Activated naive CD8-positive, alpha-beta T cell treated with anti-CD3 and anti-CD28 coated beads, Interleukin-2, amount 50 U/mL, for 24 hours (primary cell): Measurements from ENCODE around the gene ADCY9.
"Not testable (repeated sequence)": the region's sequence is repeated elsewhere in the genome, so short reads cannot be mapped to it uniquely, and the experiment has no call there.

Experiments
- ATAC-seq: fragments of 150-1000 bp; cut with Tn5 transposase; one replicate; pipeline ENCODE4 v1.10.0; 2021
- DNase-seq: peaks from one replicate; pipeline ENCODE4 v3.0.0; 2021
- H3K27ac Mint-ChIP-seq: one replicate; pipeline ENCODE4 v1.8.0; 2021; ENCODE audit warnings: mild to moderate bottlenecking, mixed read lengths
- H3K27me3 Mint-ChIP-seq: one replicate; pipeline ENCODE4 v1.8.0; 2021; ENCODE audit warnings: mixed read lengths
- H3K36me3 Mint-ChIP-seq: one replicate; pipeline ENCODE4 v1.8.0; 2021; ENCODE audit warnings: low read depth, mixed read lengths
- H3K4me1 Mint-ChIP-seq: one replicate; pipeline ENCODE4 v1.8.0; 2021; ENCODE audit warnings: mixed read lengths
- H3K4me3 Mint-ChIP-seq: one replicate; pipeline ENCODE4 v1.8.0; 2021; ENCODE audit warnings: mild to moderate bottlenecking, moderate library complexity, mixed read lengths
- H3K9me3 Mint-ChIP-seq: one replicate; pipeline ENCODE4 v1.8.0; 2021; ENCODE audit warnings: mixed read lengths

Gene ADCY9

DNA sequence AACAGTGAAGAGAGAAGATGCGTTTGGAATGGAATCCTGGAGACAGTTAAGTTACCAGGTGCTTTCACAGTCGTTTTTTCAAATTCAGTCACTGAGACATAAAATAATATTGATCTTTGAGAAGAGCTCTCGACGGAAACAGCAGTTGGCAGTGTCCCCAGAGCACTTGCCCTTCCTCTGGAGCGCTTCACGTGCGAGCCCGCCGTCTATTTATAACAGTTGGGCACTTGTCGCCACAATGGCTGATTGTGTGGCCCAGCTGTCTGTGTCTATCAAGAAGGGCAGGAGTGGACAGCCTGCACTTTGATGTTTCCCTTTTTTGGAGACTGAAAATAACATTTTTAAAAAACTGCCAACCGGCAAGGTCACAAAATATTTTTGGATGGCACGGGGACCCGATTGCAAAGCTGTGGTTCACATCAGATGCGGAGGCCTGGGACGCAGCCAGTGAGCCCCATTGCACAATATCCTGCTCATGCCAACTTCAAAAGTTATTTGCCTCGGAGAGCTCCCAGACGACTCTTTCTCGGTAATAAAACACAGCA, 62.9 kb downstream of the ADCY9 start:
- Mint-ChIP-seq H3K27ac (no peak overlapping the region), H3K27me3 (no peaks in the 10 kb centered on the region), H3K9me3 (peaks cover under 1% of the 10 kb centered on the region), H3K36me3 (no peaks in the 10 kb centered on the region), H3K4me1 (peaks cover 8% of the 10 kb centered on the region), H3K4me3 (no peak overlapping the region)
- ATAC-seq (no peak), DNase-seq (no peak)

DNA sequence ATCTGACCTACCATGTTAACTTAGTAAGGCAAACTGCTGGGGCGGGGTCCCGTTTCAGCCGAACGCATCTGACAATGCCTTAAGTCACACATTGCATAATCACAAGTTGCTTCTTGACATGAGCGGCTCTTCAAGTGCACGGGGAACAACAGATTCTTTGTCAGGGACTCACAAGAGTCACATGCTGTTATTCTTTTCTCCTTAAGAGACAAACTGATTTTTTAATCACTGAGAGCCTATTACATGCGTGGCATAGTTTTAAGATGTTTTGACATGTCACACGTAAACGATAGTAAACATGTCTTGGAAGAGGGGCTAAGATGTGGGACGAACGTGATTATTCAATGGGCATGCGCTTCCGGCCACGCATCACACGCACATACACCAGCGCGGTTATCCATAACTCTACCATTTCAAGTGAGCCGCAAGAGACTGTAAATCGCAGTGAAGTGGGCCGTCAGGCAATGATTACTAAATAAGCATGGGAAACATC, 63.4 kb downstream of the ADCY9 start:
- H3K4me3 Mint-ChIP-seq = no peak overlapping the region
- no peaks in the 10 kb centered on the region for H3K27me3 Mint-ChIP-seq
- no peaks in the 10 kb centered on the region for H3K9me3 Mint-ChIP-seq
- H3K27ac Mint-ChIP-seq = no peak overlapping the region
- H3K4me1 Mint-ChIP-seq = peaks cover 8% of the 10 kb centered on the region
- DNase-seq = no peak
- H3K36me3 Mint-ChIP-seq = no peaks in the 10 kb centered on the region
- ATAC-seq = no peak

DNA sequence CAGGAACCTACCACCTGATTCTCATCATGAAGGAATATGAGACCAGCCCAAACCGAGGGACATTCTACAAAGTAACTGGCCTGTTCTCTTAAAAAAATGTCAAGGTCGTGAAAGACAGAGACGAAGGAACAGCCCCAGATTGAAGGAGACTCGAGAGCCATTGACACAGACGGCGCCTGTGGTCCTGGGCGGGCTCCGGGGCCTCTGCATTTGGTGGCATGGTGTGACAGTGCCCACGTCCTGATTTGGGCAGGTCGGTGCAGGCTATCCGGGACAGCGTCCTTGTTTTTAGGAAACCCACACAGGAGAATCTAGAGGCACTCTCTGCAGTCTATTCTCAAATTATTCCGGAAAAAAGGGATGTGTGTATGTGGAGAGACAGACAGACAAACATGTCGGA, 64.1 kb downstream of the ADCY9 start:
- no peaks in the 10 kb centered on the region for H3K36me3 Mint-ChIP-seq
- H3K9me3 Mint-ChIP-seq = no peaks in the 10 kb centered on the region

DNA sequence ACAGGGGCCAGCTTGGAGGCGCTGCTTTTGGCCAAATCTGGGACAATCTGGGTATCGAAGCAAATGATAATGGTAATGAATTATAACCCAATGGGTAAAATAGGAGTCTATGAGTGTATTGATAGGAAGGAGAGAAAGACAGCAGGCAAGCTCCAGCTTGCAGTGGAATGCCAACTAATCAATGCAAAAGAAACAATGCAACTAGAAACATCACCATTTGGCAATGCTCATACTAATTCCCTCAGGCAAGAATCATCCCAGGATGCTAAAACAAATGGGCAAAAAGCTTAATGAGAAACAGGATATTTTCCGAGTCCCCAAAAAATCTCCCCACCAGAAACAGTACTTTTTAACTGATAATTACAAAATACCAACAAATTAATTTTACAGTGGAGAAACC, 64.7 kb downstream of the ADCY9 start:
- ATAC-seq (no peak), DNase-seq (no peak)
- H3K4me3 Mint-ChIP-seq = no peak overlapping the region
- no peaks in the 10 kb centered on the region for H3K27me3 Mint-ChIP-seq
- no peaks in the 10 kb centered on the region for H3K9me3 Mint-ChIP-seq
- no peak overlapping the region for H3K27ac Mint-ChIP-seq
- H3K36me3 Mint-ChIP-seq = no peaks in the 10 kb centered on the region
- peaks cover 8% of the 10 kb centered on the region for H3K4me1 Mint-ChIP-seq

More for the DNA sequence above, 64.1 kb downstream of the ADCY9 start:
- H3K4me3 Mint-ChIP-seq = no peak overlapping the region
- H3K4me1 Mint-ChIP-seq = peaks cover 8% of the 10 kb centered on the region
- ATAC-seq (no peak), DNase-seq (no peak)
- H3K27ac Mint-ChIP-seq = no peak overlapping the region
- no peaks in the 10 kb centered on the region for H3K27me3 Mint-ChIP-seq

DNA sequence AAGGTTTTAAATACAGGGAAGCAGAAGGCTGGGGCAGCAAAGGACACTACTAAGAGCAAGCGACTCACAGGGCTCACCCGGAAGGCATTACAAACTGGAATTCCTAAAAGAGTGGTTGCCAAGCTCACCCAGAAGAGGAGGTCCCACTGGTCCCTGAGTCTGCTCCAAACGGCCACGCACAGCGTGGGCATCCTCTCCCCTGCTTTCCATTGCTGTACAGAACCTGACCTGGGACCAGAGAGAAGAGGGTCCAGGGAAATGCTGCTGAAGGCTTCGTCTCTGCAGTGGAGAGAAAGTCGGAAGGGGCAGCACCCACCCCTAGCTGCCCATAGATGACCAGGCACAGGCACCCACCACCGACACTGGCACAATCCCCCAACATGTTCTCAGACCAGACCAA, 67.2 kb downstream of the ADCY9 start:
- H3K9me3 Mint-ChIP-seq = no peaks in the 10 kb centered on the region
- H3K27me3 Mint-ChIP-seq = no peaks in the 10 kb centered on the region
- DNase-seq (no peak), ATAC-seq (no peak)
- no peak overlapping the region for H3K27ac Mint-ChIP-seq
- H3K4me3 Mint-ChIP-seq = no peak overlapping the region
- peaks cover 8% of the 10 kb centered on the region for H3K4me1 Mint-ChIP-seq
- H3K36me3 Mint-ChIP-seq = no peaks in the 10 kb centered on the region

DNA sequence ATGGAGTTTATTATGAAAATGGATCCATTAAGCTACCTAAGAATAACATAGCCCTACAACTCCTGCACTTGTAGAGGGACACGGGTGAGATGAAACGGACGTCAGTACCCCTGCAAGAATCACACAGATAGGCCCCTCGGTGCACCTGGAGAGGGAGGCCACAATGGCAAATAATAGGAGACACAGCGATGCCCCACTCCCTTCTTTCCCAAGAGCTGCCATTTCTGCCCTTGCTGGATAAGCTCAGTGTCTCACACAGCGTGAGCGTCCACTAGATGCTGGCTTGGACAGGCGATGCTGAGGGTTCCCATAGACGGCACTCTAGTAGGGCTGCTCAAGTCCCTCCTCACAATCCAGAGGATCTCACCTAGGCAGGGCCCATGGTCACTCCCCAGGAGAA, 67.8 kb downstream of the ADCY9 start:
- peaks cover 6% of the 10 kb centered on the region for H3K4me1 Mint-ChIP-seq
- no peak overlapping the region for H3K4me3 Mint-ChIP-seq
- ATAC-seq (no peak), DNase-seq (no peak)
- H3K27me3 Mint-ChIP-seq = no peaks in the 10 kb centered on the region
- H3K36me3 Mint-ChIP-seq = no peaks in the 10 kb centered on the region
- H3K27ac Mint-ChIP-seq = no peak overlapping the region
- H3K9me3 Mint-ChIP-seq = no peaks in the 10 kb centered on the region

DNA sequence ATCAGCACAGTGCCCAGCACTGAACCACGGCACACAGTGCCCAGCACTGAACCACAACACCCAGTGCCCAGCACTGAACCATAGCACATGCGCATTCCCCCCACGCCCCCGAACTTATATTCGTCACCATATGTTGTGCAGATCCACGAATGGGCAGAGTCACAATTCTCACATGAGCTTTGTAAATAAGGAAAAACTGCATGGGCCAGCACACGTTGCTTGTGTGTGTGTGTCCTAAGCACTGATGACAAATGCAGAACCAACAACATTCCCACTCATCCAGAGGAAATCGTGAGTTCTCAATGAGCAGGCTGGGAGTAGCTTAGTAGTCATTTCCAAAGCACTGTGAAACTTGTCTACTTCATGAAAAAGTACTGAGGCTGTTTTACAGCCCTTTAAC, 70.0 kb downstream of the ADCY9 start:
- no peaks in the 10 kb centered on the region for H3K4me1 Mint-ChIP-seq
- ATAC-seq (no peak), DNase-seq (no peak)

DNA sequence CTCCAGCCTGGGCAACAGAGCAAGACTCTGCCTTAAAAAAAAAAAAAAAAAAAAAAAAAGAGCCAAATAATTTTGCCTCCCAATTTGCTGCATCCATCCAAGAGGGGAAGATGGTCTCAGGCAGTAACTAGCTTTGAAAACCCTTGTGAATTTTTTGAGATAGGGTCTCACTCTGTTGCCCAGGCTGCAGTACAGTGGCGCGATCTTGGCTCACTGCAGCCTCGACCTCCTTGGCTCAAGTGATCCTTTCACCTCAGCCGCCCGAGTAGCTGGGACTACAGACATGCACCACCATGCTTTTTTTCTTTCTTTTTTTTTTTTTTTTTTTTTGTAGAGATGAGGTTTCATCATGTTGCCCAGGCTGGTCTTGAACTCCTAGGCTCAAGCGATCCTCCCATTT, 70.7 kb downstream of the ADCY9 start:
- H3K36me3 Mint-ChIP-seq, H3K4me1 Mint-ChIP-seq, ATAC-seq, H3K9me3 Mint-ChIP-seq, H3K27me3 Mint-ChIP-seq, H3K4me3 Mint-ChIP-seq, DNase-seq, H3K27ac Mint-ChIP-seq: not testable (repeated sequence)

More for the DNA sequence above, 70.0 kb downstream of the ADCY9 start:
- H3K27ac Mint-ChIP-seq = no peak overlapping the region
- H3K27me3 Mint-ChIP-seq = no peaks in the 10 kb centered on the region
- H3K4me3 Mint-ChIP-seq = no peak overlapping the region
- no peaks in the 10 kb centered on the region for H3K36me3 Mint-ChIP-seq
- no peaks in the 10 kb centered on the region for H3K9me3 Mint-ChIP-seq

DNA sequence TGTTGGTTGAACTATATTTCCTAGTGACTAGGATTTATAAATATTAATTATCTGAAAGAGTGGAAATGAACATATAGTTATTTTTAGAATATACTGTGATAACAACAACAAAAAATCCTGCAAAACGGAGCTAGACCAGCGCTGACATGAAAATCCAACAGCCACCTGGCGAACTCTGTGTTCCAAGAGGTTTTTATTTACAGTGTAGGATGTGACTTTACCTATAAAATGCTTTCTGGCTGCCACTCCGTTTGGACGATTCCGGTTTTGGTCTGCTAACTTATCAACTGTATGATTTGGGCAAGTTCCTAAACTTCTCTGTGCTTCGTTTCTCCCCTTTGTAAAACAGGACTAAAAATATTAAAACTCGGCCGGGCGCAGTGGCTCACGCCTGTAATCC, 73.7 kb downstream of the ADCY9 start:
- DNase-seq = no peak
- Mint-ChIP-seq H3K36me3 (no peaks in the 10 kb centered on the region), H3K9me3 (no peaks in the 10 kb centered on the region), H3K27me3 (no peaks in the 10 kb centered on the region), H3K27ac (no peak overlapping the region), H3K4me1 (no peaks in the 10 kb centered on the region), H3K4me3 (no peak overlapping the region)
- ATAC-seq = no peak

DNA sequence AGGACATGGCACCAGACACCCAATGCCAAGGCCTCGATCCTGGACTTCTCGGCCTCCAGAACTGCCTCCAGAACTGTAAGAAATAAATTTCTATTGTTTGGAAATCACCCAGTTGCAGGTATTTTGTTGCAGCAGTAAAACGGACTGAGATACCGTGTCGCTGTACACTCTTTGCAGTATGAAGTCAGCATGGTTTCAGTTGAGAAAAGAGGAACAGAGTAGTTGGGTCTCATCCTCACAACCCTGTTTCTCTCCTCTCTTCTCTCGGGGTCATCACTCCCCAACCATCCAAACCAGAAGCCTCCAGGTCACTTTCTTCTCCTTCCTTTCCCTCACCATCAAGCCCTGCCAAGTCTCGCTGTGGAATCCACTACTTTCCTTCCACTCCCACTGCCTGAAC, 77.8 kb downstream of the ADCY9 start:
- Mint-ChIP-seq H3K4me1 (no peaks in the 10 kb centered on the region), H3K36me3 (no peaks in the 10 kb centered on the region), H3K27ac (no peak overlapping the region), H3K9me3 (no peaks in the 10 kb centered on the region), H3K4me3 (no peak overlapping the region), H3K27me3 (no peaks in the 10 kb centered on the region)
- ATAC-seq (no peak), DNase-seq (no peak)

DNA sequence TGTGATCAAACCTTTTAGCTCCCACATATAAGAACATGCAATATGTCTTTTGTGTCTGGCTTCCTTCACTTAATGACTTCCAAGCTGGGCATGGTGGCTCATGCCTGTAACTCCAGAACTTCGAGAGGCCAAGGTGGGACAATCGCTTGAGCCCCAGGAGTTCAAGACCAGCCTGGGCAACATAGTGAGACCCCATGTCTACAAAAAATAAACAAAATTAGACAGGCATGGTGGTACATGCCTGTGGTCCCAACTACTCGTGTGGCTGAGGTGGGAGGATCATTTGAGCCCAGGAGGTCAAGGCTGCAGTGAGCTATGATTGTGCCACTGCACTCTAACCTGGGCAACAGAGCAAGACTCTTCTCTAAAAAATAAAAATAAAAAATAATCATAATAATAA, 79.3 kb downstream of the ADCY9 start:
- H3K27me3 Mint-ChIP-seq, H3K36me3 Mint-ChIP-seq, ATAC-seq, H3K4me1 Mint-ChIP-seq, H3K4me3 Mint-ChIP-seq, H3K9me3 Mint-ChIP-seq, H3K27ac Mint-ChIP-seq, DNase-seq: not testable (repeated sequence)

DNA sequence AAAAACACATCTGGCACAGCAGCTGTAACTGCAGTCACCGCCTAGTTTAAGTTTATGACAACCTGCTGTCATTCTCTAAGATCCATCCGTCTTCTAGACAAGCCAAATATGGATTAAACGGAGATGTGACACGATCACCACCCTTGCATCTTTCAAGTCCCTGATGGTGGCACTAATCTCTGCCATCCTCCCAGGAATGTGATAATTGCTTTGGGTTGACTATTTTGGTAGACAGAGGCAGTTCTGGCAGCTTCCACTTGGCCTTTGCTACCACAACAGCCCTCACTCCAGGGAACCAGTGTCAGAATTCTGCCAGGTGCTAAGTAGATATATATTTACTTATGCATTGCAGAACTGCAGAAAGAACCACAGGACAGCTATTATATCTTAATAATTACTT, 81.3 kb downstream of the ADCY9 start:
- DNase-seq (no peak), ATAC-seq (no peak)
- Mint-ChIP-seq H3K9me3 (no peaks in the 10 kb centered on the region), H3K4me3 (no peak overlapping the region), H3K27ac (no peak overlapping the region), H3K36me3 (no peaks in the 10 kb centered on the region), H3K27me3 (no peaks in the 10 kb centered on the region), H3K4me1 (peaks cover 17% of the 10 kb centered on the region)

DNA sequence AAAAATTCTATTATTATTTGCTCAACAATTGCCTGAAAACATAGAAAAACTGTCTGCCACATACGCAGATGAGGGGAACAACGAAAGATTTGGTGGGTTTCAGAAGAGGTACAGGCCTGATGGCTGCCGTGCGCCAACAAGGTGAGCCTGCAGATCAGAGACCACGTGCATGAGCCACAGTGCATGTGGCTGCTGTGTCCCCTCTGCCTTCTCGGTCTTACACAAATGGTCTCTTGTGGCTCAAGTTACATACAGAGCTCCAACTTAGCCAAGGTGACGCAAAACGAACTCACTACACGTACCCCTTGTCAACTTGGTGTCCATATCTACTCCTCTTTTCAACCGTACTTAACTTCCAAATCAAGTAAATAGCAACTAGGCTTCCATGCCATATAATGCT, 82.3 kb downstream of the ADCY9 start:
- Mint-ChIP-seq H3K9me3 (no peaks in the 10 kb centered on the region), H3K4me3 (no peak overlapping the region), H3K36me3 (no peaks in the 10 kb centered on the region), H3K27me3 (no peaks in the 10 kb centered on the region), H3K27ac (no peak overlapping the region), H3K4me1 (peaks cover 18% of the 10 kb centered on the region)
- ATAC-seq (no peak), DNase-seq (no peak)

DNA sequence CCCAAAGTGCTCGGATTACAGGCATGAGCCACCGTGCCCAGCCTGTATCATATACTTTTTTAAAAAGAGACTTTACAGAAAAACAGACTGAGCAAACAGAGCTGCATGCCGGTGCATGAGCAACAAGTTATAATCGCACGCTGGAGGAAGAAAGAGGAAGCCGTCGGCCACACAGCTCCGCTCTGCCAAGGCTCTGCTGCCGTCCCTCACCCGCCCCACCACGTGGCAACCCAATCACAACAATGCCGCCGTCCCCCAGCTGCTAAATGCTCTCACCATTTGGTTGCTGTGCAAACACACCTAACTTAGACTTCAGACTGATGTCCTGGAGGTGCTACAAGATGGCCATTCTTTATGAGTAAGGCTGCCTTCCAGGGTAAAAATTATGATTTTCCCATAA, 83.5 kb downstream of the ADCY9 start:
- no peaks in the 10 kb centered on the region for H3K27me3 Mint-ChIP-seq
- H3K4me3 Mint-ChIP-seq = no peak overlapping the region
- H3K27ac Mint-ChIP-seq = no peak overlapping the region
- peaks cover 18% of the 10 kb centered on the region for H3K4me1 Mint-ChIP-seq
- ATAC-seq = peak; percentile 40
- H3K9me3 Mint-ChIP-seq = no peaks in the 10 kb centered on the region
- no peaks in the 10 kb centered on the region for H3K36me3 Mint-ChIP-seq
- DNase-seq = peak; percentile 30

DNA sequence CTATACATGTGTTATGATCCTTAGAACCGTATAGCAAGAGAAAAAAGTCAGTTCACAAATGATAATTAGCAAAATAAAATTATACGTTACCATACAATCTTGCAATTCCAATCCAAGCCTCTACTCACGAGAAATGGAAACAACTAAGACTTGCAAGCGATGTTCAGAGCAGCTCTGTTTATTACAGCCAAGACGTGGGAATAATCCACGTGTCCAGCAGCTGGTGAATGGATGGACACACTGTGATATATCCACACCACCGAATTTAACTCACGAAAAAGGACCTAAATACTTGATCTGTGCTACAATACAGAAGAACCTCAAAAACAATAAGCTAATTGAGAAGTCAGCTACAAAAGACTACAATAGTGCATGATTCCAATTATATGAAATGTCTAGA, 88.1 kb downstream of the ADCY9 start:
- Mint-ChIP-seq H3K4me3 (no peak overlapping the region), H3K36me3 (no peaks in the 10 kb centered on the region), H3K9me3 (no peaks in the 10 kb centered on the region), H3K4me1 (peaks cover 16% of the 10 kb centered on the region), H3K27me3 (no peaks in the 10 kb centered on the region), H3K27ac (no peak overlapping the region)
- ATAC-seq (no peak), DNase-seq (no peak)

DNA sequence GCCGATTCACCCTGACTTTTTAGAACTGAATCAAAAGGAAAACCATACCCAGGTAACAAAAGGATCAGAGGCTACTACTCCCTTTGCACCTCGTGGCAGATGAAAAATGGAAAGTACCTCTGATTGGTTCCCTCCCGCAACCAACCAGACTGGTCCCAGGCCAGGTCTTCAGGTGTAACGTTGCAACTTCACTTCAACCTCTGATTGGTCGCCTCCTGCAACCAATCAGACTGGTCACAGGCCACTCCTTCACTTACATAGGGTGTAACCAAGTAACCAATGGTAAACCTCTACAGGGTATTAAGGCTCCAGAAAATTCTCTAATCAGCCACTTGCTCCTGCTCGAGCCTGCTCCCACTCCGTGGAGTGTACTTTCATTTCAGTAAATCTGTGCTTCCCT, 89.4 kb downstream of the ADCY9 start:
- no peaks in the 10 kb centered on the region for H3K27me3 Mint-ChIP-seq
- peaks cover 12% of the 10 kb centered on the region for H3K4me1 Mint-ChIP-seq
- no peaks in the 10 kb centered on the region for H3K9me3 Mint-ChIP-seq
- no peak for ATAC-seq
- H3K4me3 Mint-ChIP-seq = no peak overlapping the region
- no peaks in the 10 kb centered on the region for H3K36me3 Mint-ChIP-seq
- no peak for DNase-seq
- no peak overlapping the region for H3K27ac Mint-ChIP-seq
